Endodermal cell (in vitro differentiated cells): Measurements from ENCODE around the gene LTB. TPM values are rescaled to one million over a fixed set of nuclear protein-coding genes. Genes with fewer than 3 reads are reported as not detected.
"Not testable (repeated sequence)": the region's sequence is repeated elsewhere in the genome, so short reads cannot be mapped to it uniquely, and the experiment has no call there.

Experiments used
- DNase-seq: peaks from one replicate; pipeline ENCODE4 v3.0.0-alpha.2; 2017
- H3K27ac ChIP-seq: 2 replicates; pipeline ENCODE4 v1.5.1; 2013; ENCODE audit warnings: mild to moderate bottlenecking, low read depth, low read length, moderate library complexity
- H3K27me3 ChIP-seq: 2 replicates; pipeline ENCODE4 v1.6.1; 2013; ENCODE audit warnings: mild to moderate bottlenecking, low read length, moderate library complexity; ENCODE audit not compliant: insufficient read depth, control insufficient read depth, poor library complexity, severe bottlenecking
- H3K36me3 ChIP-seq: 2 replicates; pipeline ENCODE4 v1.7.0; 2013; ENCODE audit warnings: mild to moderate bottlenecking, low read length, moderate library complexity; ENCODE audit not compliant: control insufficient read depth, insufficient read depth
- H3K4me1 ChIP-seq: one replicate; pipeline ENCODE4 v1.7.0; 2013; ENCODE audit warnings: low read length; ENCODE audit not compliant: control insufficient read depth, insufficient read depth
- H3K4me3 ChIP-seq: 2 replicates; pipeline ENCODE4 v1.5.1; 2013; ENCODE audit warnings: mild to moderate bottlenecking, low read length, moderate library complexity
- H3K9ac ChIP-seq: 2 replicates; pipeline ENCODE4 v1.6.1; 2013; ENCODE audit warnings: mild to moderate bottlenecking, low read length, moderate library complexity; ENCODE audit not compliant: poor library complexity, severe bottlenecking; ENCODE audit errors: extremely low read depth
- H3K9me3 ChIP-seq: 2 replicates; pipeline ENCODE4 v1.6.1; 2013; ENCODE audit warnings: mild to moderate bottlenecking, low read length, moderate library complexity; ENCODE audit not compliant: control insufficient read depth
- H3K27ac Mint-ChIP-seq: 2 replicates; pipeline ENCODE4 v1.8.0; 2020; ENCODE audit warnings: mixed read lengths
- H3K27me3 Mint-ChIP-seq: 2 replicates; pipeline ENCODE4 v1.8.0; 2021; ENCODE audit warnings: mild to moderate bottlenecking, mixed read lengths; ENCODE audit not compliant: insufficient read depth
- H3K36me3 Mint-ChIP-seq: 2 replicates; pipeline ENCODE4 v1.8.0; 2020; ENCODE audit warnings: low read depth, mixed read lengths
- H3K4me1 Mint-ChIP-seq: 2 replicates; pipeline ENCODE4 v1.8.0; 2020; ENCODE audit warnings: mixed read lengths
- H3K4me3 Mint-ChIP-seq: 2 replicates; pipeline ENCODE4 v1.8.0; 2020; ENCODE audit warnings: mild to moderate bottlenecking, moderate library complexity, mixed read lengths
- H3K9me3 Mint-ChIP-seq: 2 replicates; pipeline ENCODE4 v1.8.0; 2020; ENCODE audit warnings: mild to moderate bottlenecking, mixed read lengths
- CTCF ChIP-seq: fragments of 200-600 bp; sonication (generic); conservative IDR thresholded peaks from 2 replicates; pipeline ENCODE4 v1.5.0; 2021; ENCODE audit warnings: antibody characterized with exemption, mild to moderate bottlenecking
- WGBS, 2 experiments: methylation state at CpG; one replicate each; pipeline versions ENCODE4 v1.1.5 to v1.1.7; 2013; ENCODE audit warnings: missing lambda C conversion rate in 2 of 2, mixed read lengths in 1 of 2; ENCODE audit not compliant: insufficient coverage in 1 of 2, insufficient read length in 1 of 2; 5-methylcytosine and 5-hydroxymethylcytosine counted together
- total RNA-seq, 2 donors: library from RNA; stranded (reverse); fragmentation: NEBNext Ultra II Directional in 1 of 2; extraction: Animal tissue kit (Norgen Biotek cat#: 25700) in 1 of 2; gene quantifications; 2 replicates in 1 of 2; 3 replicates in 1 of 2; pipeline ENCODE4 v1.2.1, GENCODE V29; 2021

LTB gene
- total RNA-seq, 2 donors from 2014 or later, result 1.3 TPM; not detected in 1

DNA sequence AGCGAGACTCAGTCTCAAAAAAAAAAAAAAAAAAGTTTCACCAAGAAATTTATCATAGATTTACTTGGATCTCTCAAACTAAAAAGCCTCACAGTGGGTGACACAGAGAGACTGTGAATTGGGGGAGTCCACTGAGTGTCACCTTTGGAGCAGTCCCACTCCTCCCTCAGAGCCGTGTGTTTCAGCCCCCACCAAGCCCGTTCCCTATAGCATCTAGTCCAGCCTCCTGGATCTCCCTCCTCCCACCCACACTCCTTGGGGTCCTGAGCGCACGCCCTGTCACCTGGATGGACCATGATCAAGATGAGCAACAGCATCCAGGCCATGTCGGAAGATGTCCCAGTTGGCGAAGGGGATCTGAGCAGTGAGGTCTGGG, 10.2 kb upstream of the LTB start:
- no peaks in the 10 kb centered on the region for H3K4me1 Mint-ChIP-seq
- Histone ChIP-seq H3K36me3 (no peaks in the 10 kb centered on the region), H3K27me3 (no peaks in the 10 kb centered on the region), H3K27ac (no peak overlapping the region), H3K9ac (no peak overlapping the region), H3K9me3 (no peaks in the 10 kb centered on the region), H3K4me1 (no peaks in the 10 kb centered on the region), H3K4me3 (no peak overlapping the region)
- WGBS, 2 experiments, result 98 to 100% methylated on average over 1 to 7 of the region's 7 CpGs
- H3K9me3 Mint-ChIP-seq, result no peaks in the 10 kb centered on the region
- no peak for TF ChIP-seq CTCF
- H3K27ac Mint-ChIP-seq, result no peak overlapping the region
- no peaks in the 10 kb centered on the region for H3K36me3 Mint-ChIP-seq
- DNase-seq, result no peak
- no peak overlapping the region for H3K4me3 Mint-ChIP-seq
- peaks cover 5% of the 10 kb centered on the region for H3K27me3 Mint-ChIP-seq

- H3K36me3 Mint-ChIP-seq, H3K27me3 Mint-ChIP-seq, H3K4me1 ChIP-seq, H3K27ac Mint-ChIP-seq, H3K36me3 ChIP-seq, H3K4me1 Mint-ChIP-seq, DNase-seq, H3K9me3 ChIP-seq, H3K27me3 ChIP-seq, H3K27ac ChIP-seq, H3K4me3 ChIP-seq, H3K9me3 Mint-ChIP-seq, H3K9ac ChIP-seq, H3K4me3 Mint-ChIP-seq: not testable (repeated sequence)
- WGBS, 2 experiments, result 93 to 96% methylated on average over 5 of the region's 5 CpGs
Measured at GRCh38 chr6:31590691-31591090, 8.5 kb upstream of the LTB start.

DNA sequence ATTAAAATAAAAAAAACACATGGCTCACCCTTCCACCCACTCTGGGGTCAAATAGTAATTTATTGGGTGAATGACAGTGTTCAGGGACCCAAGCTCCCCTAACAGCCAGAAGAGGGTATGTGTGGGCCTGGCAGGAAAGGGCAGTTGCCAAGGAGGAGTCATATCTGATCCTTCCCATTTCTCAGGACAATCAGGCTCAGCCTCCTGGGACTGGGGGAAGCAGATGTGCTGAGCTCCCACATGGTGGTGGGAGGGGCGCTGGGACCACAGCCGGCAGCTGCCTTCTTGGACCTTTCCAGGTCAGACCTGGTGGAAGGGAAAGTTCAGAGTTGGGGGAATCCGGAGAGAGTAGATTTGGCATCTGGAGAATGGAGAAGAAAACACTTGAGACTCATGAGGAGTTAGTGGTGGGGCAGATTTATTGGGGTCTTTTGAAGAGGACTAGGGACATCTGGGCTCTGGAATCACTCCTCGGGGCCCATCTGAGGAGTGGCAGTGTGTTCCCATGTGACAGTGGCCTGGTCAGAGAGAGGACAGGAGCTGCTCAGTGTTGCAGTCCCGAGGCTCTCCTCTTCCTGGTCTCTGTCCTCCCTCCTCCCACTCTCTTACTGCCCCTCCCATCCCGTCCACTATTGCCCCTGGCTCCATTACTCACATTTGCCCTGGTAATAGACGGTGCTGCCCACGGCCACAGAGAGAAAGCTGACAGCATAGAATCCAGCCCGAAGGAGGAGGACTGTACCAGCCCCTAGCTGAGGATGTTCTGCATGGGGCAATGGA, 6.8 kb upstream of the LTB start:
- no peak overlapping the region for H3K27ac ChIP-seq
- no peaks in the 10 kb centered on the region for H3K36me3 ChIP-seq
- no peak overlapping the region for H3K9ac ChIP-seq
- Mint-ChIP-seq H3K27me3 (peaks cover 7% of the 10 kb centered on the region), H3K27ac (no peak overlapping the region), H3K4me1 (no peaks in the 10 kb centered on the region), H3K4me3 (no peak overlapping the region), H3K36me3 (no peaks in the 10 kb centered on the region), H3K9me3 (no peaks in the 10 kb centered on the region)
- no peaks in the 10 kb centered on the region for H3K9me3 ChIP-seq
- 80 to 84% methylated on average over 7 to 9 of the region's 9 CpGs for WGBS, 2 experiments
- DNase-seq, result no peak
- H3K27me3 ChIP-seq, result no peaks in the 10 kb centered on the region
- H3K4me1 ChIP-seq, result no peaks in the 10 kb centered on the region
- no peak overlapping the region for H3K4me3 ChIP-seq
- TF ChIP-seq CTCF, result no peak
